ENCODE results near the gene ABCC4. TPM values are rescaled to one million over a fixed set of nuclear protein-coding genes. Genes with fewer than 3 reads are reported as not detected.

Gene ABCC4
- total RNA-seq, 1 donor from 2014 or later: 11.7 TPM

GRCh38 chr13:95117092-95117491 lies 184.2 kb downstream of the ABCC4 start:
- DNase-seq: no peak
- ChIA-PET CTCF (no interaction called here), POLR2A (no interaction called here)
- no peak overlapping the region for H3K27ac Mint-ChIP-seq
- ATAC-seq (ENCODE audit: low read depth): no peak
- no peak overlapping the region for H3K4me3 Mint-ChIP-seq
- H3K4me1 Mint-ChIP-seq: no peaks in the 10 kb centered on the region
- H3K9me3 Mint-ChIP-seq: no peaks in the 10 kb centered on the region
- H3K27me3 Mint-ChIP-seq: no peaks in the 10 kb centered on the region
- H3K36me3 Mint-ChIP-seq (ENCODE audit: low read depth): peaks cover 9% of the 10 kb centered on the region
- intact Hi-C loops (cut with micrococcal nuclease): no loop called here
- no peak for TF ChIP-seq CTCF (IDR thresholded peaks at IDR 0.05)

GRCh38 chr13:95115525-95115924 lies 185.7 kb downstream of the ABCC4 start:
- intact Hi-C loops (cut with micrococcal nuclease): no loop called here
- POLR2A ChIA-PET: no interaction called here
- no peaks in the 10 kb centered on the region for H3K27me3 Mint-ChIP-seq
- CTCF ChIA-PET: no interaction called here
- ATAC-seq (ENCODE audit: low read depth): no peak
- DNase-seq: no peak
- H3K9me3 Mint-ChIP-seq: no peaks in the 10 kb centered on the region
- H3K4me3 Mint-ChIP-seq: no peak overlapping the region
- peaks cover 9% of the 10 kb centered on the region for H3K36me3 Mint-ChIP-seq (ENCODE audit: low read depth)
- no peak overlapping the region for H3K27ac Mint-ChIP-seq
- H3K4me1 Mint-ChIP-seq: no peaks in the 10 kb centered on the region
- TF ChIP-seq CTCF (IDR thresholded peaks at IDR 0.05): no peak

- H3K4me3 Mint-ChIP-seq: no peak overlapping the region
- no peak for TF ChIP-seq CTCF (IDR thresholded peaks at IDR 0.05)
- ChIA-PET POLR2A (no interaction called here), CTCF (no interaction called here)
- no peak overlapping the region for H3K27ac Mint-ChIP-seq
- no peaks in the 10 kb centered on the region for H3K9me3 Mint-ChIP-seq
- no peaks in the 10 kb centered on the region for H3K27me3 Mint-ChIP-seq
- H3K36me3 Mint-ChIP-seq (ENCODE audit: low read depth): peaks cover 14% of the 10 kb centered on the region
- no peaks in the 10 kb centered on the region for H3K4me1 Mint-ChIP-seq
- DNase-seq (no peak), ATAC-seq (ENCODE audit: low read depth) (no peak)
- intact Hi-C loops (cut with micrococcal nuclease): no loop called here
Measured at GRCh38 chr13:95113601-95114000, 187.7 kb downstream of the ABCC4 start.

- no peak for TF ChIP-seq CTCF (IDR thresholded peaks at IDR 0.05)
- CTCF ChIA-PET: no interaction called here
- H3K36me3 Mint-ChIP-seq (ENCODE audit: low read depth): peaks cover 14% of the 10 kb centered on the region
- H3K27me3 Mint-ChIP-seq: no peaks in the 10 kb centered on the region
- no peaks in the 10 kb centered on the region for H3K9me3 Mint-ChIP-seq
- DNase-seq (no peak), ATAC-seq (ENCODE audit: low read depth) (no peak)
- POLR2A ChIA-PET: no interaction called here
- H3K4me1 Mint-ChIP-seq: no peaks in the 10 kb centered on the region
- intact Hi-C loops (cut with micrococcal nuclease): no loop called here
- H3K4me3 Mint-ChIP-seq: no peak overlapping the region
- H3K27ac Mint-ChIP-seq: no peak overlapping the region
Measured at GRCh38 chr13:95112883-95113282, 188.4 kb downstream of the ABCC4 start.

GRCh38 chr13:95111608-95112007 lies 189.6 kb downstream of the ABCC4 start:
- no peaks in the 10 kb centered on the region for H3K9me3 Mint-ChIP-seq
- DNase-seq: no peak
- no peak for ATAC-seq (ENCODE audit: low read depth)
- H3K36me3 Mint-ChIP-seq (ENCODE audit: low read depth): peaks cover 14% of the 10 kb centered on the region
- CTCF ChIA-PET: no interaction called here
- no peak for TF ChIP-seq CTCF (IDR thresholded peaks at IDR 0.05)
- H3K27me3 Mint-ChIP-seq: no peaks in the 10 kb centered on the region
- no peak overlapping the region for H3K4me3 Mint-ChIP-seq
- intact Hi-C loops (cut with micrococcal nuclease): no loop called here
- no peak overlapping the region for H3K27ac Mint-ChIP-seq
- H3K4me1 Mint-ChIP-seq: no peaks in the 10 kb centered on the region
- POLR2A ChIA-PET: no interaction called here
